HG03060 (cell line): Measurements from ENCODE around the gene APPL1.
"Not testable (repeated sequence)": the region's sequence is repeated elsewhere in the genome, so short reads cannot be mapped to it uniquely, and the experiment has no call there.

ENCODE experiments used
- ATAC-seq: cut with Tn5 transposase; IDR thresholded peaks from one replicate; pipeline ENCODE4 v1.9.1; 2021; ENCODE audit warnings: low read depth, moderate number of reproducible peaks; ENCODE audit not compliant: unreplicated experiment

APPL1 gene

DNA sequence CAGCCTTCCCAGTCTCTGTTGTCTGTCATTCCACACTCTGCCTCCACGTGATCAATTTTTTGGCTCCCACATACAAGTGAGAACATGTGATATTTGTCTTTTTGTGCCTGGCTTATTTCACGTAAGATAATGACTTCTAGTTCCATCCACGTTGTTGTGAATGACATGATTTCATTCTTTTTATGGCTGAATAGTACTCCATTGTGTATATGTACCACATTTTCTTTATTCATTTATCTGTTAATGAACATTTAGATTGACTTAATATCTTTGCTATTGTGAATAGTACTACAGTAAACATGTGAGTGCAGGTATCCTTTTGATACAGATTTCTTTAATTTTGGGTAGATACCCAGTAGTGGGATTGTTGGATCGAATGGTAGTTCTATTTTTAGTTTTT, 33.6 kb downstream of the APPL1 start:
- ATAC-seq = no peak

DNA sequence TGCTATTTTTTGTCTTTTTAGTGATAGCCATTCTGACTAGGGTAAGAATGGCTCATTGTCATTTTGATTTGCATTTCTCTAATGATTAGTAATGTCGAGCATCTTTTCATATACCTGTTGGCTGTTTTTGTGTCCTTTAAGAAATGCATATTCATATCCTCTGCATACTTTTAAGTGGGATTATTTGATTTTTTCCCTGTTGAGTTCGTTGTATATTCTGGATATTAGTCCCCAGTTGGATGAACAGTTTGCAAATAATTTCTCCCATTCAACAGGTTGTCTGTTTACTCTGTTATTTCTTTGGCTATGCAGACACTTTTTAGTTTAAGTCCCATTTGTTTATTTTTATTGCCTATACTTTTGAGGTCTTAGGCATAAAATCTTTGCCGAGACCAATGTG, 34.4 kb downstream of the APPL1 start:
- ATAC-seq = no peak

DNA sequence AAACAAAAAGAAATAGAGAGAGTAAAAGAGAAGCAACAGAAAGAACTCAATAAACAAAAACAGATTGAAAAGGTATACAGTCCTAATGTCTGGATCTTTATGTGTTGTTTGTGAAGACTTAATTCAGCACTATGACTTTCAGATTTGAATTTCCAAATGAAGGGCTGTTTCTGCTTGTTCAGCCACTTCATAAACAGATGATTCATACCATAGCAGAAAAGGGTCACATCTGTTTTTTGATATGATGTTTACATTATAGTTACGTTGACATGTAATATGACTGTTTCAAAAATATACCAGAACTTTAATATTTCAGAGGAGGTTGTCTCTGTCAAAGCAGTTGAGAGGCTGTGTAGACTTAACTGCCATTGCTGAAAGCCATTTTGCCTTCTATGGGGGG, 40.9 kb downstream of the APPL1 start:
- no peak for ATAC-seq

DNA sequence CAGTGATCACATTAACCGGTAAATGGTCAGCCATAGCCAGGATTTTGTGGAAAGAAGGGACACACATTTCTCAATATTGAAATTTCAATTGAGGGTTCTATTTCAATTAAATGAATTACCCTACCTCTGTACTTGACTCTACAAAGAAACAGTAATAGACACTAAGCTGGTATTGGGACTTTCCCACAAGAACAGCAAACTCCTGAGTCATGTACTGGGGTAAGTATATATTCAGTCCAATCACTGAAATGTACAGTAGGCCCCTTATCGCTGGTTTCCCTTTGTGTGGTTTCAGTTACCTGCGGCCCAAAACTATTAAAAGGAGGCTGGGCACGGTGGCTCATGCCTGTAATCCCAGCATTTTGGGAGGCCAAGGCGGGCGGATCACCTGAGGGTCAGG, 47.3 kb downstream of the APPL1 start:
- no peak for ATAC-seq

DNA sequence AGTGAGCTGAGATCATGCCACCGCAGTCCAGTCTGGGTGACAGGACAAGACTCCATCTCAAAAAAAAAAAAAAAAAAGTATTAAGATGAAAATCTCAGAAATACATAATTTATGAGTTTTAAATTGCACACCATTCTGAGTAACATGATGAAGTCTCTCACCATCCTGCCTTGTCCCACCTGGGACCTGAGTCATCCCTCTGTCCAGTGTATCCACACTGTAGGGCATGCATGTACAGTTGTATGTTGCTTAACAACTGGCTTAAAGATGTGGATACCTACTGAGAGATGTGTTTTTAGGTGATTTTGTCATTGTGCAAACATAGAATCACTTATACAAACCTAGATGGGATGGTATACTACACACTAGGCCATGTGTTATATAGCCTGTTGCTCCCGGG, 47.9 kb downstream of the APPL1 start:
- no peak for ATAC-seq

DNA sequence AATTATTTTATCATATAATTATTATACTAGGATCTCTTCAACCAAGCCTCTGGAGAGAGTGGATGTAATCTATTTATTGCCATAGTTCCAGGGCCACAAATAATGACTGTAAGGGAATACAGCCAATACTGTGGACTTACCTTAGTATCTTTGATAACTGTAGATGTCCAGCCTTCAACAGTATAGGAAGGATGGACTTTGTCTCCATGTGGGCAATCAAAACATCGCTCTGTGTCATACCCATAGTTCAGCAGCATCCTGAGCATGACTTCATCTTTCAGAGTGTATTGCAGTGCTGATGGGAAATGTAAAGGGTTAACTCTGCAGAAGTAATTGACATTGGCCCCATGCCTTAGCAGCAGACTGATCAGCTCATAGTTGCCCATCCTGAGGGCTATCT, 50.7 kb downstream of the APPL1 start:
- ATAC-seq = no peak

DNA sequence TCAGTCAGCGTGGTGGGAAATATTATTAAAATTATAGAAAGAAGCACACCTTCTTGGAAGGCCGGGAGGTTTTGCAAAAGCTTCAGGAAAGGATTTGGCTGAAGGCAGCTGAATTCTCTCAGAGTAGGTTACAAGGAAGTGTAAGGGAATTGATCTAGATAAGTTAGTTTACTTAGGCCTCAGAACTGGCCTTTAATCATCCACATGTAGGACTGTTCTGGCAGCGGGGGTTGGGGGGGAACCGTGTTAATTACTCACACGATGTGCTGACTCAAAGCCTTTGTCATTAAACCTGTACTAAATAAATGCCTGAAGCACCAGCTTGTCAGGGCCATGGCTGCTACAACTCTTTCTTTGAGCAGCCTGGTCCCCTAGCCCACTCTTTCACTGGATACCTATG, 52.2 kb downstream of the APPL1 start:
- ATAC-seq = no peak

DNA sequence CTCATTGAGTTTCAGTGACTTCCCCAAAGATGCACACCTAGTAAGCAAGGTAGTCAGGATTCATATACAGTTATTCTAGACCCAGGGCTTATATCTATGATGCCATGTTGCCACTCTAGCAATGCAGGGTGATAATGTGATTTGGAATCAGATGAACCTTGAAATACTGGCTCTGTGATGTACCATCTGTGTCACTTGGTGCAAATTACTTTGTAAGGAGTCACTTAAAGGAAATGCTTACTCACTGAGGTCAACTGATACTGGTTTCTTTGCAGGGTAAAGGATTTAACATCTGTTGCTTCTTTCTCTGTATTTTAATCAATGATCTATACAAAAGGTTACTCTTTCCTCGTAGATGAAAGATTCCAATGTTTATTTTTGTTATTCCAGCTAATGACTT, 54.2 kb downstream of the APPL1 start:
- no peak for ATAC-seq

DNA sequence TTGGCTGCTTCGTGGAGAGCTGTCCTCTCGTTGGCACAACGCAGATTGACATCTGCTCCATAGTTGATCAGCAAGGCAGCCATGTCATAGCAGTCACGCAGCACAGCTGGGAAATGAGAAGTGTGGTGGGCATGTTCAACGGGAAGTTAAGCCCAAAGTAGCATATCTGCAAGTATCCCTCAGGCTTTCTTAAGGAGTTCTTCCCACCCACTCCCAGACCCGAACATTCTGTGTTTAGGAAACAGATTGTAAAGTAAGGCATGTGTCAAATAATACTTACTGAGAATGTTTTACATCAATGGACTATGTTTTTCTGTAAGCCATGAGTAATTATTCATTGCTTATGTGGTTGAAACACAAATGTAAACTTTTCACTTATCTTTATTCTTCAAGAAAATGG, 55.8 kb downstream of the APPL1 start:
- ATAC-seq = no peak

DNA sequence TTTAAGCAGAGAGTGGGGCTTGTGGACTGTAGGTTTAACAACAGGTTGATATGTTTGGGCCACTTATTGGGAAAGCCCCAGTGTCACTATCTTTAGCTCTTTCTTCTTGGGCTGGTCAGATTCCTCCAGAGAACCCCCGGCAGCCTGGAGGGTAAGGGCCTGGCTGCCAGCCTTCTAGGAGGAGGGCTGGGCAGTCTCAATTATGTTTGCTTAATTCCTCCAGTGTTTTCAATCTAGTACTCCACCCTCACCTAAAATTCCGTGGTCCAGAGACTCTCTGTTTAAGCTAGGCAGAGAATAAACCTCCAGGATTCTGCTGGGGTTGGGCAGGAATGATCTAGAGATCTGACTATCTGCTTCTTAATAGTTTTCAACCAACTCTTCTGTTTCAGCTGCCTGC, 59.7 kb downstream of the APPL1 start:
- ATAC-seq = no peak

DNA sequence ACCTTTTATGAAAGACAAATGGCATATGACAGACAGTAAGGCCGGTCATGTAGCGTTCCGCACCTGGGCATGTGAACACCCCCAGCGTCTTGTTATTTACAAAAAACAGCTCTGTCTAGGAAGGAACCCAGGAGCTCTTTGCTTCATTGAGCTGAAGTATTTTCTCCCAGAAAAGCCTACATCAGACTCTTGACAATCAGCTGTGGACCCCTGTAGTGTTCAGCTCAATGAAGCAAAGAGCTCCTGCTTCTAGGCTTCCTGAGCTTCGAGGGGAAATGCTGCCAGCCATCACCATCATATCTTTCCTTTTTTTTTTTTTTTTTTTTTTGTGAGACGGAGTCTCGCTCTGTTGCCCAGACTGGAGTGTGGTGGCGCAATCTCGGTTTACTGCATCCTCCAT, 60.9 kb downstream of the APPL1 start:
- no peak for ATAC-seq

DNA sequence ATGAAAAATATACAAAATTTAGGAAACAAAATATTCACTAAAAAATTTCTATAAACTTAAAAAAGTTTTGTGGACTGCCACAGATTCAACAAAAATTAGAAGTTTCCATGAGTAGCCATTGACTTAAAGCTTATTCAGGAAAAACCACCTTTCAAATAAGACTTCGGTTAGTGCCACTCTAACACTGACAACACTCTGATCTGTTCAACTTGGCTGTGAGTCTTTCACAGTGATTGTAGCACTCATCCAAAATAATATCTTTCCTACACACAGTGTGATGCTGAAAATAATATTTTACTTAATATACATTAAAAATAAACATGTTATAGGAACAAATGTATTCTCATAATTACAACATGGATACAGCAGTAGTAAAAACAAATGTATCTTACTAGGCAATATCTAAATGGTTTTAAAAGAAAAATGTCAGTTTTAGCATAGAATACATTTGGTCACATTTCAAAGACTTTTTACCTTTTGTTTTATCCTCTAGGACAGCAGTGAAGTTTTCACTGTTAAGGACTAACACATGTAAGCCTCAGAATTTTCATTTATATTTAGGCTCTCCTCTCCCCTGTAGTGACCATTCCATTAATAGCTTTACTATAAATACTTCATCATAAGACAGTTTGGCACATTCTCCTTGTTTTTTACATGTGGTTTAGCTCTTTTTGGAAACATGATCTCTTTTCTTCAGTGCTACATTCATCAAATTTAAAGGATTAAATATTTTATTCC, 64.8 kb downstream of the APPL1 start, which contains the start of gene ASB14:
TSS of gene ASB14 (minus strand) at position 527 of the 738 bp plus-strand sequence. CDS start 652 bp downstream, outside the sequence.
- ATAC-seq = no peak

DNA sequence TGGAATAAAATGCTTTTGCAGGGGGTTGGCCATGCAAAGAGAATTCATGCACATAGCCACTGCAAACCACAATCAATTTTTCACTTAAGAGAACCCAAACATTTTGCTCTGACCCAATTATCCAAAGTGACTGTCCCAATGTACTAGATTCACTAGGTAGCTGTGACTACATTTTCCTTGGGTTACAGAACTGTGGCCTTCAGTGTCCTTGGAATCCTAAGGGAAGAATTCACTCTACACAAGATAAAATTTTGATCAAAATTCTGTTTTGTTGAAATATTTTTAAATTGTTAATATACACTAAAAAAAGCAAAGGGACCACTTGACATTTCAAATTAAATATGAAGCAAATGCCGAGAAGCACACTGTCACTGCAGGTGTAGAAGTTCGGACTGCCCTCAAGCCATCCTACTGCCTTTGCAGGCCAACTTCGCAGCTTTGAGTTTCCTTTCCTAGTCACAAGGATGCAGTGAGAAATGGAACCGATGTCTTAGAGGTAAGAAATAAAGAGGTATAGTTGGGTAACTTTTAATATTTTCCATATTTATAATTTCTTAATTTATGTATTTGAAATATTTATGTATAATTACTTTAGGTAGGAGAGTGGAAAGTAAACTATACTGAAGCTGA, 65.5 kb downstream of the APPL1 start:
- ATAC-seq = no peak

DNA sequence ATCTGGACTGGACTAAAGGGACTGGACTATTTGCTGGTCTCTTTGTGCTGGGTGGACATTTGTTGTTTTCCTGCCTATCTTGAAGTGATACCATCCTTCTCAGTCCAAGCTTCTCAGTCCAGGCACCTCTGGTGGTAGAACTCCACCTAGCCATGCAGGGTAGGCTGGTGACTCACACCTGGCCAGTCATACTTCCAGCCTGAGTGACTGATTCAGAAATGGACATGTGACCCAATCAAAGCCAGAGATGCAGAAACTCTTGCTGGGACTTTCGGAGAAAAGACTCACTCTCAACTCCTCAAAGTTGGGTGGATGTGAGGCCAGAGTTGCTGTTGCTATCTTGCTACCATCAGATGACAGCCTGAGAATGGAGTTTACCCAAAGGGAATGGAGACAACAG, 70.5 kb downstream of the APPL1 start:
- no peak for ATAC-seq

DNA sequence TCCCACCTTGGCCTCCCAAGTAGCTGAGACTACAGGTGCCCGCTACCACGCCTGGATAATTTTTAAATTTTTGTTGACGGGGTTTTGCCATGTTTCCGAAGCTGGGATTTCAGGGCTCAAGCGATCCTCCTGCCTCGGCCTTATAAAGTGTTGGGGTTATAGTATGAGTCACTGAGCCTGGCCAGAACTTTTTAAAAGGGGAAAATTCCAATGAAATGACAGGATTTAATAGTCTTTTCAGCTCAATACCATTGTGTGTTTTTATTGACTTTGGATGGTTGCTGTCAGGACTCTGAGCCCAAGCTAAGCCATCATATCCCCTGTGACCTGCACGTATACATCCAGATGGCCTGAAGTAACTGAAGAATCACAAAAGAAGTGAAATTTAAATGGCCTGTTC, 76.0 kb downstream of the APPL1 start:
- not testable (repeated sequence) for ATAC-seq

DNA sequence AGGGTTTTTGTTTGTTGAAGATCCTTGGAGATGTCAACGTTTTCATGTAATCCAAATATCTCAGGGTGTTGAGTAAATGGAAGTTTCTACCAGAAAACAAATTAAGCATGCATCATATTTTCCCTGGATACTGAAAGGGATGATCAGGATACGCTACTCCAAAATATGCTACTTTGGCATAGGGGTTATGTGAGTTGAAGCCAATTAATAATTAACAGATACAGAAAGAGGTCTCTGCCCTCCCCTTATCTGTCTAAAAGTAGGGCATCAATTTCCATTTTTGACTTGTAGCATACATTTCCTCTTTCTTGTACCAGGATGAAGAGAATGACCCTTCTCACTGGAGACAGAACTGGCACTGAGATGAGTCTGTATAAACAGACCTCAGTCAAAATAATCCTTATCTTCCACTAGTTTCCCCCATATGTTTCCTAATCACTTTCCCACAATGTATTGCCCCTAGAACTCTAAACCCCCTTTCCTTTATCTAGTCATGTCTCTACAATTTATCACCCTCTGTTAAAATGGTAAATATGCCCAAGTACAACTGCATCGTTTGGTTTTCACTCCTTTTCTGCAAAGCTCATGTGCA, 82.3 kb downstream of the APPL1 start:
- no peak for ATAC-seq

DNA sequence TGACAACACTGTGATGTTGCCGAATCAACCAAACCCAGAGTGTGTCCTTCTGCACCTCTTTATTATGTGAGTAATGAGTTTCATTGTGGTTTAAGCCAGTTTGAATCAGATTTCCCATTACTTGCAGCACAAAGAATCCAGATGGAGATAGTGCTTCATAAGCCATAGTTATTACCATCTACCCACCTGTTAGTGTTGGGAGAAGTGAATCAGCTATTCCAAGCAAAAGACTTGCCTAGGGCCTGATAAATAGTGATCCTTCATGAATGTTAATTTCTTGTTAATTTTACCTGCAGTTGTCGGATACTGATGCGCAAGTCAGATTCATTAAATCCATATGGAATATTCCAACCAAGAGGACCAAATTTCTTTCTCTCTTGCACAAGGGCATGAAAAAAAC, 86.7 kb downstream of the APPL1 start:
- ATAC-seq = no peak
